ENCODE data around the gene RIPOR1. TPM values are rescaled to one million over a fixed set of nuclear protein-coding genes. Genes with fewer than 3 reads are reported as not detected.
A peak's percentile ranks its signal among the peaks of the same experiment; 100 is the strongest.

Gene RIPOR1
- total RNA-seq, 1 experiment from 2014 or later, result 14.8 TPM

GRCh38 chr16:67481561-67482232, 46.9 kb upstream of the RIPOR1 start:
- Histone ChIP-seq H3K9me2 (replicated peaks; ENCODE audit: low read length) (no peaks in the 10 kb centered on the region), H4K20me1 (ENCODE audit: low read length) (no peaks in the 10 kb centered on the region), H3K27me3 (ENCODE audit: low read length) (no peaks in the 10 kb centered on the region), H3K4me1 (ENCODE audit: insufficient read depth, low read length) (peaks cover 7% of the 10 kb centered on the region; the same call in 1 of the 2 replicates), H3F3A (ENCODE audit: low read length, unreplicated experiment) (no peaks in the 10 kb centered on the region), H3K36me3 (ENCODE audit: low read depth, low read length) (no peaks in the 10 kb centered on the region), H3K79me2 (ENCODE audit: low read length) (peaks cover 41% of the 10 kb centered on the region), H2AFZ (ENCODE audit: low read length) (peak overlapping the region; percentile 82), H3K9me3 (ENCODE audit: low read length) (no peaks in the 10 kb centered on the region), H3K4me2 (ENCODE audit: low read length) (peak overlapping the region; percentile 86), H3K4me3 (ENCODE audit: low read length) (peak overlapping the region; percentile 60), H3K9ac (ENCODE audit: low read length) (peak overlapping the region; percentile 47), H3K27ac (ENCODE audit: low read length) (no peak overlapping the region)
- no peak for DNase-seq
- CTCF ChIA-PET, result interaction anchor here (1.8 kb wide), 1 partner anchor 39 kb away, joined by 9 read pairs; no protein-coding TSS in a partner anchor
- POLR2A ChIA-PET (ENCODE audit: unreplicated experiment), result interaction anchor here (0.5 to 0.6 kb wide), 2 partner anchors 593 to 755 kb away, joined by 3 to 6 read pairs; no protein-coding TSS in a partner anchor
- intact Hi-C loops (cut with micrococcal nuclease), result no loop called here
- BruUV-seq (replicated peaks), result TSS peak; percentile 89
- TF ChIP-seq EZH2 (IDR thresholded peaks at IDR 0.05; ENCODE audit: low read length, unreplicated experiment), result no peak
- no peak for TF ChIP-seq EZH2phosphoT487 (IDR thresholded peaks at IDR 0.05; ENCODE audit: borderline replicate concordance, low read length)
- TF ChIP-seq, protein P1, sequence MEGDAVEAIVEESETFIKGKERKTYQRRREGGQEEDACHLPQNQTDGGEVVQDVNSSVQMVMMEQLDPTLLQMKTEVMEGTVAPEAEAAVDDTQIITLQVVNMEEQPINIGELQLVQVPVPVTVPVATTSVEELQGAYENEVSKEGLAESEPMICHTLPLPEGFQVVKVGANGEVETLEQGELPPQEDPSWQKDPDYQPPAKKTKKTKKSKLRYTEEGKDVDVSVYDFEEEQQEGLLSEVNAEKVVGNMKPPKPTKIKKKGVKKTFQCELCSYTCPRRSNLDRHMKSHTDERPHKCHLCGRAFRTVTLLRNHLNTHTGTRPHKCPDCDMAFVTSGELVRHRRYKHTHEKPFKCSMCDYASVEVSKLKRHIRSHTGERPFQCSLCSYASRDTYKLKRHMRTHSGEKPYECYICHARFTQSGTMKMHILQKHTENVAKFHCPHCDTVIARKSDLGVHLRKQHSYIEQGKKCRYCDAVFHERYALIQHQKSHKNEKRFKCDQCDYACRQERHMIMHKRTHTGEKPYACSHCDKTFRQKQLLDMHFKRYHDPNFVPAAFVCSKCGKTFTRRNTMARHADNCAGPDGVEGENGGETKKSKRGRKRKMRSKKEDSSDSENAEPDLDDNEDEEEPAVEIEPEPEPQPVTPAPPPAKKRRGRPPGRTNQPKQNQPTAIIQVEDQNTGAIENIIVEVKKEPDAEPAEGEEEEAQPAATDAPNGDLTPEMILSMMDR (conservative IDR thresholded peaks at IDR 0.05; ENCODE audit: low read depth, low read length), result no peak
- ATAC-seq, result no peak

DNA sequence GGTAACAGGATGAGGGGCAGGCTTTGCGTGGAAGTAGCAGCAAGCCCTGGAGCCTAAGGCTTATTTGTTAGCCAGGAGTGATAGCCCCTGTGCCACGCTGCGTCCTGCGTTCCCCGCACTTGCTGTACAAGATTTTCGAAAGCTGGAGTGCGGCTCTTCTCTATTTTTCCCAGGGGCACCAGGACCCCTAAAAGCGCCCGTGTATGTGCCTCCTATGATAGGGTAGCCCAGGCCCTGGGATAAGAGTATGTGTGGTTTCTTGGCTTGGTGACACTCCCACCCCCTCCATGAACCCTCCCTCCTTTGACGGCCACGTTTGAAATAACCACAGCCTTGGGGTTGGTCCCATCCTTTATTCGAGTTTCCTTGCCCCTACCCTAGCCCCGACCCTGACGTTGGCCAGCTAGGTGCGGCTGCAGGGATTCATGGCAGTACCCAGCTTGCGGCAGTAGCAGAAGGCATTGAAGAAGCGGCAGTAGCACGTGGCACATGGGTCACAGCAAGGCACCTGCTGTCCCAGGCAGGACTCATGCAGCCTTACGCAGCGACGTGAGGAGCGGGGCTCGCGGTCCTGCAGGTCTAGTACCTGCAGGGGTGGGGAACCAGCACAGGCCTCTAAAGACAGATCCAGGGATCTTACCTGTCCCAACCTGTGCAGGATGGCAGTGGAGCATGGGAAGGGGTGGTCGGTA, 46.2 kb upstream of the RIPOR1 start:
- no peak for ATAC-seq
- Histone ChIP-seq H3K36me3 (ENCODE audit: low read depth, low read length) (no peaks in the 10 kb centered on the region), H3K9ac (ENCODE audit: low read length) (no peak overlapping the region), H3K4me3 (ENCODE audit: low read length) (no peak overlapping the region; the same call in 1 of the 2 replicates), H3K27me3 (ENCODE audit: low read length) (no peaks in the 10 kb centered on the region), H3K9me2 (replicated peaks; ENCODE audit: low read length) (no peaks in the 10 kb centered on the region), H3K4me2 (ENCODE audit: low read length) (peak overlapping the region; percentile 86; the same call in 1 of the 2 replicates), H3F3A (ENCODE audit: low read length, unreplicated experiment) (no peaks in the 10 kb centered on the region), H2AFZ (ENCODE audit: low read length) (no peak overlapping the region), H3K4me1 (ENCODE audit: insufficient read depth, low read length) (peaks cover 7% of the 10 kb centered on the region; the same call in 1 of the 2 replicates), H3K27ac (ENCODE audit: low read length) (no peak overlapping the region), H3K79me2 (ENCODE audit: low read length) (peaks cover 37% of the 10 kb centered on the region), H3K9me3 (ENCODE audit: low read length) (no peaks in the 10 kb centered on the region), H4K20me1 (ENCODE audit: low read length) (no peaks in the 10 kb centered on the region)
- CTCF ChIA-PET, result no interaction called here
- BruUV-seq (replicated peaks), result no TSS peak
- intact Hi-C loops (cut with micrococcal nuclease), result no loop called here
- POLR2A ChIA-PET (ENCODE audit: unreplicated experiment), result no interaction called here
- no peak for TF ChIP-seq EZH2phosphoT487 (IDR thresholded peaks at IDR 0.05; ENCODE audit: borderline replicate concordance, low read length)
- TF ChIP-seq, protein P1 (conservative IDR thresholded peaks at IDR 0.05; ENCODE audit: low read depth, low read length), result no peak
- TF ChIP-seq EZH2 (IDR thresholded peaks at IDR 0.05; ENCODE audit: low read length, unreplicated experiment), result no peak
- no peak for DNase-seq

Measured in PC-3 (cell line).